D721Med (cell line): ENCODE data around the gene USH2A.
A peak's percentile ranks its signal among the peaks of the same experiment; 100 is the strongest.

ENCODE experiments used
- DNase-seq: peaks from one replicate; pipeline ENCODE4 v3.0.0; 2011; ENCODE audit warnings: low spot score; ENCODE audit not compliant: insufficient read length
- FAIRE-seq: peaks from 2 replicates; lab custom pipeline; 2011; peaks lifted over from hg19 to GRCh38; lab: Jason Lieb, UNC
- TF ChIP-seq, protein P1 (sequence below): IDR thresholded peaks from 2 replicates; pipeline ENCODE4 v1.5.1; 2012; ENCODE audit warnings: mild to moderate bottlenecking, control low read depth; ENCODE audit not compliant: insufficient read depth; ENCODE audit errors: missing control alignments

Gene USH2A

DNA sequence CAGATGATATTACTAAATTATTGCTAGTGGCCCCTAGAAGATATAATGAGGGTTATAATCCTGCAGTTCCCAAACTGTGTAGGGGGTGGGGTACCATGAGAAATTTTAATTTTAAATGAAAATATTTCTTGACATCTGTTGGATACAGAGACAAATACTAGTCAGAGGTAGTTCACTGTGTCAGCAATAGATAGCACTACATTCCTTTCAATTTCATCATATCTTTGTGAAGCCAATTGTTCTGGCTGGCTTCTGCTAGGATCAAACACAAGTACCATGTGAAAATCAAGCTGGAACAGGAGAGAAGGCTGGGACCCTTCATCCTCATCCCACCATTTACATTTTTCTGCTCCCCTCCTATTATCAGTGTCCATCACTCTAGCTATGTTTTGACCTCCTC, 208.1 kb downstream of the USH2A start:
- no peak for DNase-seq
- no peak for FAIRE-seq
- TF ChIP-seq, protein P1, sequence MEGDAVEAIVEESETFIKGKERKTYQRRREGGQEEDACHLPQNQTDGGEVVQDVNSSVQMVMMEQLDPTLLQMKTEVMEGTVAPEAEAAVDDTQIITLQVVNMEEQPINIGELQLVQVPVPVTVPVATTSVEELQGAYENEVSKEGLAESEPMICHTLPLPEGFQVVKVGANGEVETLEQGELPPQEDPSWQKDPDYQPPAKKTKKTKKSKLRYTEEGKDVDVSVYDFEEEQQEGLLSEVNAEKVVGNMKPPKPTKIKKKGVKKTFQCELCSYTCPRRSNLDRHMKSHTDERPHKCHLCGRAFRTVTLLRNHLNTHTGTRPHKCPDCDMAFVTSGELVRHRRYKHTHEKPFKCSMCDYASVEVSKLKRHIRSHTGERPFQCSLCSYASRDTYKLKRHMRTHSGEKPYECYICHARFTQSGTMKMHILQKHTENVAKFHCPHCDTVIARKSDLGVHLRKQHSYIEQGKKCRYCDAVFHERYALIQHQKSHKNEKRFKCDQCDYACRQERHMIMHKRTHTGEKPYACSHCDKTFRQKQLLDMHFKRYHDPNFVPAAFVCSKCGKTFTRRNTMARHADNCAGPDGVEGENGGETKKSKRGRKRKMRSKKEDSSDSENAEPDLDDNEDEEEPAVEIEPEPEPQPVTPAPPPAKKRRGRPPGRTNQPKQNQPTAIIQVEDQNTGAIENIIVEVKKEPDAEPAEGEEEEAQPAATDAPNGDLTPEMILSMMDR = no peak

DNA sequence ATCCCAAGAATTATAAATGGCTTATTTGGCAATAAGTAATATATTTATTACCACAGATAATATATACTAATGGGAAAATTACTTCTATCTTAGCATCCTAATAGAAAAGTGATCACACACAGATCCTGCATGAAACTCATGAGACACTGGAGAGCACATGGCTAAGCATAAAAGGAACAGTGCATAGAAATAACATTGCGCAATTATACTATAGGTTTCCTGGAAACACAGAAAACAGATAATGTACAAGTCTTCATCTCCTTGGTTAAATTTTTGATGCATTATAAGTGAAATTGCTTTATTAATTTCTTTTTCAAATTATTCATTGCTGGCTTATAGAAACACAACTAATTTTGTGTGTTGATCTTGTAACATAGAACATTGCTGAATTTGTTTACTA, 210.4 kb downstream of the USH2A start:
- FAIRE-seq (no peak), DNase-seq (no peak)
- TF ChIP-seq, protein P1 = no peak

DNA sequence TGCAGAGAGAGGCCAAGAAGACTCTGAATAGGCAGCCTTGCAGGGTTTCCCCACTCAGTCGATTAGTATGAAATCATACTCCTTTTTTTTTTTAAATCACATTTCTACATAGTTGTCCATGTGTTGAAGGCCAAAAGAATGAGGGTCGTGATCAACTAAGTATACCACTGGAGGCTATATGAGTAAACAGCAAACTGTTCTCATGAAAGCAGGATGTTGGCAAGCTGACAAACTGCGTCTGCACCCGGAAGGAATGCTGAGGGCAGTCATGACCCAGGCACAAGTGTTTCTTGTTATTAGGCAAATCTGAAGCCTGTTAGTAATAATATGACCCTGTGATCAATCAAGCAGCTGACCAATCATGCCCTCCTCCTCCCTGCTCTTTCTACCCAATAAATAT, 213.2 kb downstream of the USH2A start:
- TF ChIP-seq, protein P1 = no peak
- no peak for FAIRE-seq
- DNase-seq = no peak

DNA sequence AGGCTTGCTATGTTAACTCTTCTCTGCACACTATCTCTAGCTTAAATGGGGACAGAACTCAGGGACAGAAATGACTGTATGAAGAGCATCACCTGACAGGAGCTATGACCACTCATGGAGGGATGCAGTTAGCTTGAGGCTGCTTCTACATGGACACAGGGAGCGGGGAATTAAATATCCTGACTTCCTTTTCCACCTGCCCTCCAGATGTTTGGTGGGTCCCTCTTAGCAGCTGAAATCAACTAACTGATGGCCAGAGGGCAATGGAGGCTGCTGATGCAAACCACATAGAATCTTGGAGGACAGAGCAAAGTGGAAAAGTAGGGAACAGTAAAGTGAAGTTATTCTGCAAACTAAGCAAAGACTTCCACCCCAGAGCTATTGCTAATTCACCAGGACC, 214.1 kb downstream of the USH2A start:
- no peak for DNase-seq
- no peak for FAIRE-seq
- TF ChIP-seq, protein P1 = no peak

DNA sequence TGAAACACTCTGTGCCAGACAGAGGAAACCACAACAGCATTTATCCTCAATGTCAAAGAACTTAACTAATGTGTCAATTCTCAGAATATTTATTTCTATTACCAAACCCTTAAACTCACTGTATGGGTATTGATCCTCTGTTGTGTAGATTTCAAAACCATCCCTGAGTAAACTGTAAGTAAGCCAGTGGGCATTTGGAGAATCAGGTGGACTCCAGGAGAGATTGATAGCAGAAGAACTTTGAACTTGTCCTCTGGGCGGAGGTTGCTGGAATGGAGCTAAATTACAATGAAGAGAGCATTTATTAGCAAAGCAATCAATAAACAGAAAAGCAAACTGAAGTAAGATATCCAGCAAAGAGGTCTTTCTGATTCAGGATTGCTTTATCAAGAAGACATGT, 216.1 kb downstream of the USH2A start:
- FAIRE-seq (peak; percentile 80), DNase-seq (no peak)
- TF ChIP-seq, protein P1 = no peak

DNA sequence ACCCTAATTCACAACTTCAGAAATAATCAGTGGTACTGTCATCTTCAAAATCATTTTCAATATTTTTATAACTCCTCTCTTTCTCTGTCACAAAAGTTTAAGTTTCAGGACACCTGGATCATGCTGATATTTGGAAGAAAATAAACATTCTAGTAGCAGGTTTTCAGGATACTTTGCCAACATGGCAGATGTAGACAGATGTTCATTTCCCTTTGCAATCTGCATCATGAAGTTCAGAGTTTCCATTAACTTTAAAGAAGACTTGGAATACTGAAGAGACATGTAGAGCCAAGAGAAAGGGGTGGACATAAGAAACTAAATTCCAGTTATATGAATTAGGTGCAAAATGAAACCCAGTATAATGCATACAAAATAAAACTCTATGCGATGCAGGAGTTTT, 218.1 kb downstream of the USH2A start:
- TF ChIP-seq, protein P1 = no peak
- FAIRE-seq (peak; percentile 76), DNase-seq (no peak)

DNA sequence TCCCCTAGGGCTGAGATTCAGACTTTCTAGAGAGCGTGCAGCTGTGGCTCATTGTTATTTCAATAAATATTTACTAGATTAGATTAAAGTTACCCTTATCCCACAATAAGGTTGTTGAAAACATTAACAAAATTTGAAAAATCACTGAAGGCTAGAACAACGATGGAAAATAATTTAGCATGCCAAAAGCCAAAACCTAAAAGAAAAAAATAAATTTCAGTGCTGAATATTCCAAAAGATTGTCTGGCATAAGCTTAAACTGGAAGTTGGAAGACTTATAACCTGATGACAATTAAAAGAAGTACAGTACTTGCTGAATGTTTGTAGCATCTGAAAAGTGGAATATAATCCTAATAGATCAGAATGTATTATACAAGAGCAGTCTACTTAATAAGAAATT, 221.3 kb downstream of the USH2A start:
- TF ChIP-seq, protein P1 = no peak
- FAIRE-seq (no peak), DNase-seq (no peak)
